Upper lobe of right lung (tissue), 1 donor: Measurements from ENCODE around the gene PLD3. TPM values are rescaled to one million over a fixed set of nuclear protein-coding genes. Genes with fewer than 3 reads are reported as not detected.

ENCODE experiments used
- ATAC-seq: fragments of 200-7000 bp; cut with Tn5 transposase; one replicate; pipeline ENCODE4 v1.9.1; 2020; ENCODE audit warnings: mild to moderate bottlenecking, moderate library complexity
- DNase-seq: peaks from one replicate; pipeline ENCODE4 v3.0.0-alpha.2; 2020
- H3K27ac ChIP-seq: fragments of 200-600 bp; one replicate; pipeline ENCODE4 v1.8.0; 2022
- H3K27me3 ChIP-seq: fragments of 200-600 bp; one replicate; pipeline ENCODE4 v1.8.0; 2022; ENCODE audit warnings: mild to moderate bottlenecking
- H3K36me3 ChIP-seq: fragments of 200-600 bp; one replicate; pipeline ENCODE4 v1.8.0; 2022
- H3K4me1 ChIP-seq: fragments of 200-600 bp; one replicate; pipeline ENCODE4 v1.8.0; 2022
- H3K4me3 ChIP-seq: fragments of 200-600 bp; one replicate; pipeline ENCODE4 v1.8.0; 2022; ENCODE audit warnings: mild to moderate bottlenecking
- H3K9me3 ChIP-seq: fragments of 200-600 bp; one replicate; pipeline ENCODE4 v1.8.0; 2022
- intact Hi-C: fragments of 100-400 bp; cut with DNase I; formaldehyde crosslinking; loops from one replicate; pipeline ENCODE4 v1.11.0; 2022
- microRNA-seq: library from miRNA; unstranded; fragments of <30 nt; microRNA quantifications from one replicate; pipeline ENCODE4 v1.2.0, GENCODE V29; 2020; ENCODE audit warnings: borderline microRNAs expressed
- total RNA-seq: library from RNA; stranded (reverse); fragmentation: NEBNext Ultra II Directional; extraction: Animal tissue kit (Norgen Biotek cat#: 25700); gene quantifications from one replicate; pipeline ENCODE4 v1.2.1, GENCODE V29; 2021
- TF ChIP-seq, protein P1 (sequence below): fragments of 200-600 bp; IDR thresholded peaks from one replicate; pipeline ENCODE4 v1.8.0; 2022; ENCODE audit warnings: antibody characterized with exemption
- donor health status: DM: no; HTN: yes; CAD: no; lungs with severe emphysema.

Gene PLD3
- total RNA-seq, 1 donor from 2014 or later: 432 TPM

DNA sequence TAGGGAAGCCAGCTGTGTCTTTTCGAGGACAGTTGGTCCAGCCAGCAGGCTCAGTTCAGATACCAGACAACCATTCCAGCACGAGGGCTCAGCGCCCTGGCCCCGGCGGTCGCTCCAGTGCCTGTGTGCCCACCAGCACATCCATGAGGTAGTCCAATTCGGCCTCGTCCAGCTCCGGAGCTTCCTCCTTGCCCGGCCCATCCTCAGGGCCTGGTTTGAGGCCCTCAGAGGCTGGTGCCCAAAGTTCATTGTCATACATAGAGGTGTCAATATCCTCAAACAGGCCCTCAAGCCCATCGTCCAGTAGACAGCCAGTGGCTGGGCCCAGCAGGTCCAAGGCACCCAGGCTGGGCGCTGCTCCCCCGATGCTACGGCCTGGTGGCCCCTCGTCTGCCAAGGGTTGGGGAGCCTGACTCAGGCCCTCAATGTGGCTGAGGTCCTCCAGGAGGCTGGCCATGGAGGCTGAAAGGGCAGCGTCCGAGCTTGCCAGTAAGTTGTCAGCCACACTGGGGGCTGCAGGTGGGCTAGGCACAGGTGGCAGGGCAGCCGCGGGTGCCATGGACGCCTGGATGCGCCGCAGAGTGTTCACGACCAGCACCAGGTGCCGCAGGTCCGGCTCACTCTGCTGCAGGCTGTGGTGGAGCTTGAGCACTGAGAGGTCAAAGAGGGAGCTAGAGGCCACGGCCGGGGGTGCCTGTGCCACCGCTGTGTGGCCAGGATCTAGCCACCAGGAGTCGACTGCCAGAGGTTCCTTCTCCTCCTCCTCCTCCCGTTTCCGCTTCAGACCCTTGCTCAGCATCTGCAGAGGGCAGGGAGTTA lies 74.5 kb downstream of the PLD3 start:
- Histone ChIP-seq H3K4me1 (peaks cover 48% of the 10 kb centered on the region), H3K36me3 (peaks cover 13% of the 10 kb centered on the region), H3K9me3 (no peaks in the 10 kb centered on the region), H3K4me3 (peak overlapping the region; percentile 60), H3K27ac (peak overlapping the region; percentile 99), H3K27me3 (no peaks in the 10 kb centered on the region)
- ATAC-seq (no peak), DNase-seq (no peak)
- TF ChIP-seq, protein P1, sequence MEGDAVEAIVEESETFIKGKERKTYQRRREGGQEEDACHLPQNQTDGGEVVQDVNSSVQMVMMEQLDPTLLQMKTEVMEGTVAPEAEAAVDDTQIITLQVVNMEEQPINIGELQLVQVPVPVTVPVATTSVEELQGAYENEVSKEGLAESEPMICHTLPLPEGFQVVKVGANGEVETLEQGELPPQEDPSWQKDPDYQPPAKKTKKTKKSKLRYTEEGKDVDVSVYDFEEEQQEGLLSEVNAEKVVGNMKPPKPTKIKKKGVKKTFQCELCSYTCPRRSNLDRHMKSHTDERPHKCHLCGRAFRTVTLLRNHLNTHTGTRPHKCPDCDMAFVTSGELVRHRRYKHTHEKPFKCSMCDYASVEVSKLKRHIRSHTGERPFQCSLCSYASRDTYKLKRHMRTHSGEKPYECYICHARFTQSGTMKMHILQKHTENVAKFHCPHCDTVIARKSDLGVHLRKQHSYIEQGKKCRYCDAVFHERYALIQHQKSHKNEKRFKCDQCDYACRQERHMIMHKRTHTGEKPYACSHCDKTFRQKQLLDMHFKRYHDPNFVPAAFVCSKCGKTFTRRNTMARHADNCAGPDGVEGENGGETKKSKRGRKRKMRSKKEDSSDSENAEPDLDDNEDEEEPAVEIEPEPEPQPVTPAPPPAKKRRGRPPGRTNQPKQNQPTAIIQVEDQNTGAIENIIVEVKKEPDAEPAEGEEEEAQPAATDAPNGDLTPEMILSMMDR: no peak
- intact Hi-C loops: no loop called here

DNA sequence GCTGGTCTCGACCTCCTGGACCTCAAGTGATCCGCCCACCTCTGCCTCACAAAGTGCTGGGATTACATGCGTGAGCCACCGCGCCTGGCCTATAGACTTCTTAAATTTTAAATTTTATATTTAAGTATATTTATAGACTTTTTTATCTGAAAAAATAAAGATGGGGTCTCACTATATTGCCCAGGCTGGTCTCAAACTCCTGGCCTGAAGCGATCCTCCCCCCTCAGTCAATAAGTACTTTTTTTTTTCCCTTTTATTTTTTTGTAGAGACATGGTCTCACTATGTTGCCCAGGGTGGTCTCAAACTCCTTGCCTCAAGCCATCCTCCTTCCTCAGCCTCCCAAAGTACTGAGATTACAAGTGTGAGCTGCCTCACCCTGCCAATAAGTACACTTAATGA lies 75.4 kb downstream of the PLD3 start:
- Histone ChIP-seq H3K27me3 (no peaks in the 10 kb centered on the region), H3K9me3 (no peaks in the 10 kb centered on the region), H3K27ac (peak overlapping the region; percentile 98), H3K4me3 (peak overlapping the region; percentile 60), H3K4me1 (peaks cover 44% of the 10 kb centered on the region), H3K36me3 (peaks cover 13% of the 10 kb centered on the region)
- TF ChIP-seq, protein P1: no peak
- DNase-seq (no peak), ATAC-seq (no peak)
- intact Hi-C loops: no loop called here

DNA sequence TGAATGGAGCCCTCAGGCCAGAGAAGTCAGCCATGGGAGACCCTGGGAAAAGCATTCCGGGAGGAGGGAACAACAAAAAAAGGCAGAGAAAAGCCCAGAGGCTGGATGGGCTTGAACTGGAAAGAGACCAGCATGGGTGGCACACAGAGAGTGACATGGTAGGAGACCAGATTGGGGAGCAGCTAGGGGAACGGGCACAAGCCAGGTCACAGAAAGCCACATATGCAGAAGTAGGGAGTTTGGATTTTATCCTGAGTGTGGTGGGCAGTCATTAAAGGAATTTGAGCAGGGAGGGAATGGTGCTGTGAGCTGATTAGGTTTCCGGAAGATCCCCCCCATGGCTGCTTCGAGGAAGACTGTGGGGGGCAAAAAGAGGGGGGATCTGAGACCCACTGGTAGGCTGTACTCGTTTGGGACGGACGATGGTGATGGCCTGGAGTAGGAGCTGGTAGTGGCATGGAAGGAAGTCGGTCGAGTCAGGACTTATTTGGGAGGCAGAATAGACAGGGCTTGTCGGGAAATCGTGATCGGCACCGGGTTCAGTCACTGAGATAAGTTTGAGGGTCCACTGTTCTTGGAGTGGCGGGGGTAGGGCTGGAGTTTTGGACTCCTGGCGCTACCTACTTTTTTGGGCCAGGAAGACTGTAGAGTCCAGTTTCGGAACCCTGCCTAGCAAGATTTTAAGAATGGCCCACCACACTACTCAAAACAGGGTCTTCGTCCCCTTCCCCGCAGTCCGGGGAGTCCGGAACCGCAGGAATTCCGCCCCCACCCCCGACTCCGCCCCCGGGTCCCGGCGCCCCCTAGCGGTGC lies 76.3 kb downstream of the PLD3 start:
- no peak for DNase-seq
- H3K4me3 ChIP-seq: peak overlapping the region; percentile 60
- H3K27me3 ChIP-seq: no peaks in the 10 kb centered on the region
- H3K36me3 ChIP-seq: peaks cover 13% of the 10 kb centered on the region
- peak overlapping the region; percentile 98 for H3K27ac ChIP-seq
- no peaks in the 10 kb centered on the region for H3K9me3 ChIP-seq
- TF ChIP-seq, protein P1: no peak
- H3K4me1 ChIP-seq: peaks cover 42% of the 10 kb centered on the region
- intact Hi-C loops: no loop called here
- ATAC-seq: no peak

DNA sequence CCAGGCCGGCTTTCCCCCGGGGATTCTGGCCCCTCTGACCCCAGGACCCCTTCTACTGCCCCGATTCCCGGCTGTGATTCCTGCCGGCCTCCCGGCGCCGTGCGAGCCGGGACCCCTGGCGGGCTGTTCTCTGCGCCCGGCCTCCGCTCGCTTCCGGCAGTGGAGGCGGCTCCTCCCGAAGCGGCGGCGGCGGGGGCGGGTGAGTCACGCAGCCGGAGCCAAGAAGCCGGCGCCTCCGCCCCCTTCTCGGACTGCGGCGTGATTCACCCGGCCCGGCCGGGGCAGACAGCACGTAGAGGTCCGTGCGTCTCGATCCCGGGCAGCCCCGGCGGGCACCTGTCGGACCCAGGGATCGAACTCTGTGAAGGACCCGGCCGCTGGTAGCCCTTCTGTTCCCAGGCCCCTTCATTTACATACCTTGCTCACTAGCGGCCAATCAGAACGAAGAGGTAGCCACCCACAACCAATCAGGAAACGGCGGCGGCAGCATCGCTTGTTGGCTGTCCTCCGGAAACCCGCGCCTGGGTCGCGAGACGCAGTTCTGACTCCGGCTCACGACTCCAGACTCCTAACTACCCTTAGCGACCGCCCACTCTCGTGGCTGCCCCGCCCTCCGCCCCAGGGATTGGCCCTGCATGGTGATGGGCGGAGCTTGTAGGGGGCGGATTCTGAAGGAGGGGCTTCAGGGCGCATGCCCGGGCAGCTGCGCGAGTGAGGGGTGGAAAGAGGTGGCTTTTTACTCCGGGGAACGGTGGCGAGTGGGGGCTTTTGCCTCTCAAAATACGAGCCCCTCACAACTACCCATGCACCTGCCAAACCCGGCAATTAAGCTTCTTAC lies 77.2 kb downstream of the PLD3 start, which contains the start of gene SERTAD1:
TSS of gene SERTAD1 (minus strand) at position 543 of the 838 bp plus-strand sequence. CDS start 2,446 bp downstream, outside the sequence.
- Histone ChIP-seq H3K27ac (peak within 1 kb of the TSS; percentile 98), H3K27me3 (no peaks in the 10 kb centered on the region), H3K4me3 (peak within 1 kb of the TSS; percentile 60), H3K9me3 (no peaks in the 10 kb centered on the region), H3K4me1 (peaks cover 36% of the 10 kb centered on the region), H3K36me3 (peaks cover 13% of the 10 kb centered on the region)
- DNase-seq: peak; percentile 100
- TF ChIP-seq, protein P1: peak; percentile 75
- intact Hi-C loops: no loop called here
- ATAC-seq: peak; percentile 93

Small RNAs within 50 kb of the gene (microRNA-seq; reads per million reads assigned to microRNA genes)
- not detected for gene MIR6796

Other genes starting within 250 kb of the PLD3 start
- 17.2 TPM for gene MAP3K10, start 157.3 kb upstream of the PLD3 start, total RNA-seq
- gene TTC9B, start 130.3 kb upstream of the PLD3 start, total RNA-seq: not detected
- gene CCNP, start 122.0 kb upstream of the PLD3 start, total RNA-seq: not detected
- gene AKT2, start 63.4 kb upstream of the PLD3 start, total RNA-seq: 103 TPM
- 16.1 TPM for gene C19orf47, start 298 bp upstream of the PLD3 start, total RNA-seq
- gene HIPK4, start 41.5 kb downstream of the PLD3 start, total RNA-seq: 0.64 TPM
- gene PRX, start 64.7 kb downstream of the PLD3 start, total RNA-seq: 36.2 TPM
- gene SERTAD1, start 77.3 kb downstream of the PLD3 start, total RNA-seq: 22.1 TPM
- gene SERTAD3, start 95.6 kb downstream of the PLD3 start, total RNA-seq: 32.6 TPM
- gene BLVRB, start 117.0 kb downstream of the PLD3 start, total RNA-seq: 132 TPM
- 1.5 TPM for gene SPTBN4, start 118.3 kb downstream of the PLD3 start, total RNA-seq
- 68.1 TPM for gene SHKBP1, start 228.2 kb downstream of the PLD3 start, total RNA-seq